B cell (primary cell): ENCODE data around the gene FMN2. TPM values are rescaled to one million over a fixed set of nuclear protein-coding genes. Genes with fewer than 3 reads are reported as not detected.

Experiments
- ATAC-seq: fragments of 200-7000 bp; cut with Tn5 transposase; one replicate; pipeline ENCODE4 v1.10.0; 2021; ENCODE audit warnings: low read depth, mild to moderate bottlenecking, moderate number of reproducible peaks, moderate library complexity
- CTCF ChIA-PET: fragments of 350-600 bp; sonication (Branson Sonifier 250); formaldehyde crosslinking; loops from one replicate; lab custom pipeline; 2021; ENCODE audit warnings: antibody characterized with exemption, inconsistent platforms; lab: Charles Lee
- POLR2A ChIA-PET: fragments of 350-600 bp; sonication (Branson Sonifier 250); formaldehyde crosslinking; loops from one replicate; lab custom pipeline; 2021; ENCODE audit warnings: antibody characterized with exemption; lab: Charles Lee
- DNase-seq: peaks from one replicate; pipeline ENCODE4 v3.0.0; 2013
- H2AFZ ChIP-seq: 2 replicates; pipeline ENCODE4 v1.6.1; 2012; ENCODE audit warnings: mild to moderate bottlenecking, low read depth, low read length; ENCODE audit not compliant: insufficient read depth, poor library complexity, severe bottlenecking
- H3K27ac ChIP-seq, 2 donors: 1 replicate in 1 of 2; 2 replicates in 1 of 2; pipeline ENCODE4 v1.5.1; 2012 to 2013; ENCODE audit warnings: low read length in 2 of 2, mild to moderate bottlenecking in 2 of 2, moderate library complexity in 1 of 2
- H3K27me3 ChIP-seq, 4 experiments: fragments of 200-600 bp in 1 of 4; sonication (generic) in 1 of 4; replicated peaks in 1 of 4; 1 replicate in 2 of 4; 2 replicates in 2 of 4; pipeline versions ENCODE4 v1.6.1 to v1.7.0; 2013 to 2016; ENCODE audit warnings: low read length in 3 of 4, mild to moderate bottlenecking in 2 of 4, mixed read lengths in 1 of 4, moderate library complexity in 1 of 4; ENCODE audit not compliant: insufficient read depth in 4 of 4, control insufficient read depth in 3 of 4; ENCODE audit errors: control extremely low read depth in 1 of 4
- H3K36me3 ChIP-seq, 2 experiments: replicated peaks in 1 of 2; 1 replicate in 1 of 2; 2 replicates in 1 of 2; pipeline versions ENCODE4 v1.6.1 to v1.7.1; 2013; ENCODE audit warnings: low read length in 1 of 2; ENCODE audit not compliant: insufficient read depth in 2 of 2, control insufficient read depth in 1 of 2; ENCODE audit errors: control extremely low read depth in 1 of 2, extremely low read depth in 1 of 2
- H3K4me1 ChIP-seq, 2 donors: fragments of 200-600 bp in 1 of 2; sonication (generic) in 1 of 2; 1 replicate in 1 of 2; 2 replicates in 1 of 2; pipeline versions ENCODE4 v1.5.1 to v1.6.1; 2013 to 2017; ENCODE audit warnings: low read length in 2 of 2; ENCODE audit not compliant: control insufficient read depth in 2 of 2, insufficient read depth in 2 of 2
- H3K4me2 ChIP-seq: replicated peaks from 2 replicates; pipeline ENCODE3; 2012; ENCODE audit warnings: mild to moderate bottlenecking, low read depth, low read length; ENCODE audit not compliant: poor library complexity, severe bottlenecking
- H3K4me3 ChIP-seq, 5 experiments: fragments of 200-600 bp in 1 of 5; sonication (generic) in 1 of 5; 1 replicate in 3 of 5; 2 replicates in 2 of 5; pipeline versions ENCODE4 v1.5.1 to v1.7.0; 2011 to 2016; ENCODE audit warnings: low read length in 4 of 5, mild to moderate bottlenecking in 4 of 5, low read depth in 2 of 5, control low read depth in 1 of 5, moderate library complexity in 1 of 5; ENCODE audit not compliant: insufficient read depth in 1 of 5; ENCODE audit errors: control extremely low read depth in 1 of 5, extremely low read depth in 1 of 5
- H3K79me2 ChIP-seq: fragments of 200-600 bp; sonication (generic); one replicate; pipeline ENCODE4 v1.6.0; 2016; ENCODE audit warnings: low read length; ENCODE audit not compliant: control insufficient read depth, insufficient read depth
- H3K9ac ChIP-seq: fragments of 200-600 bp; sonication (generic); 2 replicates; pipeline ENCODE4 v1.6.1; 2017; ENCODE audit warnings: mild to moderate bottlenecking, low read length, moderate library complexity
- H3K9me3 ChIP-seq, 3 donors: one replicate each; pipeline versions ENCODE4 v1.6.1 to v1.7.1; 2013; ENCODE audit warnings: low read length in 2 of 3; ENCODE audit not compliant: control insufficient read depth in 2 of 3, insufficient read depth in 1 of 3; ENCODE audit errors: control extremely low read depth in 1 of 3
- H4K20me1 ChIP-seq: 2 replicates; pipeline ENCODE4 v1.6.0; 2012; ENCODE audit warnings: mild to moderate bottlenecking, low read length; ENCODE audit not compliant: insufficient read depth, control insufficient read depth, poor library complexity, severe bottlenecking
- H3K27ac Mint-ChIP-seq: one replicate; pipeline ENCODE4 v1.8.0; 2021; ENCODE audit warnings: mixed read lengths
- H3K27me3 Mint-ChIP-seq: one replicate; pipeline ENCODE4 v1.8.0; 2021; ENCODE audit warnings: mixed read lengths
- H3K4me1 Mint-ChIP-seq: one replicate; pipeline ENCODE4 v1.8.0; 2021; ENCODE audit warnings: mixed read lengths
- H3K4me3 Mint-ChIP-seq: one replicate; pipeline ENCODE4 v1.8.0; 2021; ENCODE audit warnings: mixed read lengths
- H3K9me3 Mint-ChIP-seq: one replicate; pipeline ENCODE4 v1.8.0; 2022; ENCODE audit warnings: mixed read lengths; ENCODE audit not compliant: insufficient read depth
- CTCF ChIP-seq: fragments of 200-600 bp; IDR thresholded peaks from one replicate; pipeline ENCODE4 v1.8.0; 2022; ENCODE audit warnings: antibody characterized with exemption, mild to moderate bottlenecking
- EZH2 ChIP-seq: IDR thresholded peaks from 2 replicates; pipeline ENCODE4 v1.6.1; 2012; ENCODE audit warnings: borderline replicate concordance, low read depth, mild to moderate bottlenecking, moderate library complexity, low read length; ENCODE audit not compliant: insufficient read depth, poor library complexity, severe bottlenecking
- WGBS: methylation state at CpG from one replicate; pipeline ENCODE4 v1.1.5; 2013; ENCODE audit warnings: missing lambda C conversion rate; ENCODE audit not compliant: insufficient coverage; 5-methylcytosine and 5-hydroxymethylcytosine counted together
- intact Hi-C: fragments of 100-400 bp; cut with micrococcal nuclease; formaldehyde crosslinking; loops from one replicate; pipeline ENCODE4 v1.10.0; 2022
- polyA plus RNA-seq: library from polyadenylated mRNA; depleted of rRNA; stranded (reverse); fragments of >200 nt; gene quantifications from 2 replicates; pipeline ENCODE4 v1.2.3, GENCODE V29; 2012
- total RNA-seq, 2 donors: library from RNA; stranded (reverse); fragments of 120-200 nt in 1 of 2; gene quantifications; 1 replicate in 1 of 2; 2 replicates in 1 of 2; pipeline versions ENCODE4 v1.2.3 to v1.2.4, GENCODE V29; 2013 to 2022

FMN2 gene
- total and polyA plus RNA-seq, 2 donors (not counting 1 experiment from before 2014, with no cell fraction given) = not detected

- no peaks in the 10 kb centered on the region for H3K4me1 ChIP-seq
- H3K27ac ChIP-seq = no peak overlapping the region
- H3K4me2 ChIP-seq = no peak overlapping the region
- DNase-seq = no peak
- no peaks in the 10 kb centered on the region for H3K36me3 ChIP-seq
- H3K9me3 ChIP-seq = peaks cover 0 to 10% (median 0%) of the 10 kb centered on the region in 3 donors
- H3K27ac Mint-ChIP-seq = no peak overlapping the region
- H3K27me3 ChIP-seq = peaks cover 0 to 17% (median 11%) of the 10 kb centered on the region in 4 experiments
- ATAC-seq = no peak
- H3K4me3 ChIP-seq = no peak overlapping the region
- TF ChIP-seq EZH2 (no peak), CTCF (no peak)
- H4K20me1 ChIP-seq = no peaks in the 10 kb centered on the region
- peaks cover 39% of the 10 kb centered on the region for H3K27me3 Mint-ChIP-seq
- no peak overlapping the region for H3K9ac ChIP-seq
- CTCF ChIA-PET = no interaction called here
- H3K4me1 Mint-ChIP-seq = peaks cover 5% of the 10 kb centered on the region
- H2AFZ ChIP-seq = no peak overlapping the region
- no peaks in the 10 kb centered on the region for H3K9me3 Mint-ChIP-seq
- H3K4me3 Mint-ChIP-seq = no peak overlapping the region
- WGBS = 51% methylated on average over 2 of the region's 5 CpGs
- POLR2A ChIA-PET = no interaction called here
- H3K79me2 ChIP-seq = no peaks in the 10 kb centered on the region
- intact Hi-C loops = no loop called here
Observed at GRCh38 chr1:240090957-240091600, 604 bp upstream of the FMN2 start.

GRCh38 chr1:240092301-240093119 is 827 bp downstream of the FMN2 start:
- 8% methylated on average over 62 of the region's 70 CpGs for WGBS
- Histone ChIP-seq H2AFZ (no peak overlapping the region), H3K9ac (no peak overlapping the region), H3K79me2 (no peaks in the 10 kb centered on the region), H4K20me1 (no peaks in the 10 kb centered on the region), H3K27me3 (peaks cover 0 to 17% (median 11%) of the 10 kb centered on the region in 4 experiments), H3K27ac (no peak overlapping the region), H3K9me3 (peaks cover 0 to 10% (median 0%) of the 10 kb centered on the region in 3 donors), H3K36me3 (no peaks in the 10 kb centered on the region), H3K4me3 (no peak overlapping the region), H3K4me1 (no peaks in the 10 kb centered on the region), H3K4me2 (no peak overlapping the region)
- H3K4me1 Mint-ChIP-seq = peaks cover 5% of the 10 kb centered on the region
- H3K27ac Mint-ChIP-seq = no peak overlapping the region
- H3K9me3 Mint-ChIP-seq = no peaks in the 10 kb centered on the region
- CTCF ChIA-PET = no interaction called here
- peaks cover 37% of the 10 kb centered on the region for H3K27me3 Mint-ChIP-seq
- TF ChIP-seq CTCF (no peak), EZH2 (no peak)
- POLR2A ChIA-PET = no interaction called here
- ATAC-seq (no peak), DNase-seq (no peak)
- no peak overlapping the region for H3K4me3 Mint-ChIP-seq
- intact Hi-C loops = no loop called here
